ENCODE results near the gene PRKCE.

DNA sequence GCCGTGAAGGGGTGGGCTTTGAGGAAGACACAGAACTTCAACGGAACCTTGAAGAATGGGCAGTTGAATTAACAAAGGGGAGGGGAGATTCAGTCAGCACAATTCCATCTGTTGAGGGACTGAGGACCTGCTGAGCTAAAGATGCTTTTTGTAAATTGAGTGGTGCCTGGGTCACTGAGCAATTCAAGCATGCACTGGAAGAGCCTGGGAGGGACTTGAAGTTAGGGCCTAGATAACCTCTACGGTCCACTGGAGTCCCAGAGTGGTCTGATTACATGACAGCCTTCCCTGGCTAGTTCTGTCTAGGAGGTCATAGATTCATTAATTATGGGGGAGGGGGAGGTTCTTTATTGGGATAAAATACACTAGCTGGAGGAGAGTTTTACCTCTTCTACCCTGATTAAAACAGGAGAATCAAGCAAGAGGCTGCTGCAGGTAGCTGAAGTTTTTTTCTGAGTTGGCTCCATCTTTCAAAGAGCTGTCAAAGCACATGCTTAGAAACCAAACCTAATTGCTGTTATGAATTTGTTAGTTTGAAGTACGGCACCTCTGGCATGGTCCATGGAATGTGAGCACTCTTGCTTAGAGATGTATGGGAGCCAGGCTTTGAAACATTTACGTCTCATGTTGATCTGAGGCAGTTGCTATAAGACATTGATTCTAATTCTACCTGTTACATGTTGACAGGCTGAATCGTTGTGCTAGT lies 290.2 kb downstream of the PRKCE start:
- TF ChIP-seq, protein P1, sequence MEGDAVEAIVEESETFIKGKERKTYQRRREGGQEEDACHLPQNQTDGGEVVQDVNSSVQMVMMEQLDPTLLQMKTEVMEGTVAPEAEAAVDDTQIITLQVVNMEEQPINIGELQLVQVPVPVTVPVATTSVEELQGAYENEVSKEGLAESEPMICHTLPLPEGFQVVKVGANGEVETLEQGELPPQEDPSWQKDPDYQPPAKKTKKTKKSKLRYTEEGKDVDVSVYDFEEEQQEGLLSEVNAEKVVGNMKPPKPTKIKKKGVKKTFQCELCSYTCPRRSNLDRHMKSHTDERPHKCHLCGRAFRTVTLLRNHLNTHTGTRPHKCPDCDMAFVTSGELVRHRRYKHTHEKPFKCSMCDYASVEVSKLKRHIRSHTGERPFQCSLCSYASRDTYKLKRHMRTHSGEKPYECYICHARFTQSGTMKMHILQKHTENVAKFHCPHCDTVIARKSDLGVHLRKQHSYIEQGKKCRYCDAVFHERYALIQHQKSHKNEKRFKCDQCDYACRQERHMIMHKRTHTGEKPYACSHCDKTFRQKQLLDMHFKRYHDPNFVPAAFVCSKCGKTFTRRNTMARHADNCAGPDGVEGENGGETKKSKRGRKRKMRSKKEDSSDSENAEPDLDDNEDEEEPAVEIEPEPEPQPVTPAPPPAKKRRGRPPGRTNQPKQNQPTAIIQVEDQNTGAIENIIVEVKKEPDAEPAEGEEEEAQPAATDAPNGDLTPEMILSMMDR (IDR thresholded peaks at IDR 0.05) = no peak
- no peak for TF ChIP-seq POLR2AphosphoS5 (IDR thresholded peaks at IDR 0.05; ENCODE audit: low read depth, low read length)
- TF ChIP-seq, protein P2, sequence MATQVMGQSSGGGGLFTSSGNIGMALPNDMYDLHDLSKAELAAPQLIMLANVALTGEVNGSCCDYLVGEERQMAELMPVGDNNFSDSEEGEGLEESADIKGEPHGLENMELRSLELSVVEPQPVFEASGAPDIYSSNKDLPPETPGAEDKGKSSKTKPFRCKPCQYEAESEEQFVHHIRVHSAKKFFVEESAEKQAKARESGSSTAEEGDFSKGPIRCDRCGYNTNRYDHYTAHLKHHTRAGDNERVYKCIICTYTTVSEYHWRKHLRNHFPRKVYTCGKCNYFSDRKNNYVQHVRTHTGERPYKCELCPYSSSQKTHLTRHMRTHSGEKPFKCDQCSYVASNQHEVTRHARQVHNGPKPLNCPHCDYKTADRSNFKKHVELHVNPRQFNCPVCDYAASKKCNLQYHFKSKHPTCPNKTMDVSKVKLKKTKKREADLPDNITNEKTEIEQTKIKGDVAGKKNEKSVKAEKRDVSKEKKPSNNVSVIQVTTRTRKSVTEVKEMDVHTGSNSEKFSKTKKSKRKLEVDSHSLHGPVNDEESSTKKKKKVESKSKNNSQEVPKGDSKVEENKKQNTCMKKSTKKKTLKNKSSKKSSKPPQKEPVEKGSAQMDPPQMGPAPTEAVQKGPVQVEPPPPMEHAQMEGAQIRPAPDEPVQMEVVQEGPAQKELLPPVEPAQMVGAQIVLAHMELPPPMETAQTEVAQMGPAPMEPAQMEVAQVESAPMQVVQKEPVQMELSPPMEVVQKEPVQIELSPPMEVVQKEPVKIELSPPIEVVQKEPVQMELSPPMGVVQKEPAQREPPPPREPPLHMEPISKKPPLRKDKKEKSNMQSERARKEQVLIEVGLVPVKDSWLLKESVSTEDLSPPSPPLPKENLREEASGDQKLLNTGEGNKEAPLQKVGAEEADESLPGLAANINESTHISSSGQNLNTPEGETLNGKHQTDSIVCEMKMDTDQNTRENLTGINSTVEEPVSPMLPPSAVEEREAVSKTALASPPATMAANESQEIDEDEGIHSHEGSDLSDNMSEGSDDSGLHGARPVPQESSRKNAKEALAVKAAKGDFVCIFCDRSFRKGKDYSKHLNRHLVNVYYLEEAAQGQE (IDR thresholded peaks at IDR 0.05; ENCODE audit: insufficient read depth in 1 of 2, low read depth in 2 of 2, low read length in 1 of 2) = no peak
- no peak for TF ChIP-seq SIN3A (IDR thresholded peaks at IDR 0.05; ENCODE audit: borderline replicate concordance, insufficient read depth, low read depth, low read length)
